Panc1 (cell line): ENCODE measurements around the gene ADAMTS4.

ENCODE experiments used
- POLR2AphosphoS5 ChIP-seq: IDR thresholded peaks from 2 replicates; pipeline ENCODE4 v1.6.1; 2012; ENCODE audit warnings: mild to moderate bottlenecking, low read depth, low read length, moderate library complexity
- TF ChIP-seq, protein P1 (sequence below): fragments of 450-650 bp; IDR thresholded peaks from 2 replicates; pipeline ENCODE4 v1.5.1; 2017; ENCODE audit warnings: mild to moderate bottlenecking
- TF ChIP-seq, protein P2 (sequence below), 2 experiments: IDR thresholded peaks; 2 replicates each; pipeline ENCODE4 v1.6.1; 2011 to 2012; ENCODE audit warnings: low read depth in 2 of 2, control low read depth in 1 of 2, low read length in 1 of 2, mild to moderate bottlenecking in 1 of 2, moderate library complexity in 1 of 2; ENCODE audit not compliant: insufficient read depth in 1 of 2

GRCh38 chr1:161209790-161210409 is 11.0 kb upstream of the ADAMTS4 start:
- TF ChIP-seq, protein P1, sequence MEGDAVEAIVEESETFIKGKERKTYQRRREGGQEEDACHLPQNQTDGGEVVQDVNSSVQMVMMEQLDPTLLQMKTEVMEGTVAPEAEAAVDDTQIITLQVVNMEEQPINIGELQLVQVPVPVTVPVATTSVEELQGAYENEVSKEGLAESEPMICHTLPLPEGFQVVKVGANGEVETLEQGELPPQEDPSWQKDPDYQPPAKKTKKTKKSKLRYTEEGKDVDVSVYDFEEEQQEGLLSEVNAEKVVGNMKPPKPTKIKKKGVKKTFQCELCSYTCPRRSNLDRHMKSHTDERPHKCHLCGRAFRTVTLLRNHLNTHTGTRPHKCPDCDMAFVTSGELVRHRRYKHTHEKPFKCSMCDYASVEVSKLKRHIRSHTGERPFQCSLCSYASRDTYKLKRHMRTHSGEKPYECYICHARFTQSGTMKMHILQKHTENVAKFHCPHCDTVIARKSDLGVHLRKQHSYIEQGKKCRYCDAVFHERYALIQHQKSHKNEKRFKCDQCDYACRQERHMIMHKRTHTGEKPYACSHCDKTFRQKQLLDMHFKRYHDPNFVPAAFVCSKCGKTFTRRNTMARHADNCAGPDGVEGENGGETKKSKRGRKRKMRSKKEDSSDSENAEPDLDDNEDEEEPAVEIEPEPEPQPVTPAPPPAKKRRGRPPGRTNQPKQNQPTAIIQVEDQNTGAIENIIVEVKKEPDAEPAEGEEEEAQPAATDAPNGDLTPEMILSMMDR: peak; percentile 94
- no peak for TF ChIP-seq POLR2AphosphoS5
- TF ChIP-seq, protein P2, sequence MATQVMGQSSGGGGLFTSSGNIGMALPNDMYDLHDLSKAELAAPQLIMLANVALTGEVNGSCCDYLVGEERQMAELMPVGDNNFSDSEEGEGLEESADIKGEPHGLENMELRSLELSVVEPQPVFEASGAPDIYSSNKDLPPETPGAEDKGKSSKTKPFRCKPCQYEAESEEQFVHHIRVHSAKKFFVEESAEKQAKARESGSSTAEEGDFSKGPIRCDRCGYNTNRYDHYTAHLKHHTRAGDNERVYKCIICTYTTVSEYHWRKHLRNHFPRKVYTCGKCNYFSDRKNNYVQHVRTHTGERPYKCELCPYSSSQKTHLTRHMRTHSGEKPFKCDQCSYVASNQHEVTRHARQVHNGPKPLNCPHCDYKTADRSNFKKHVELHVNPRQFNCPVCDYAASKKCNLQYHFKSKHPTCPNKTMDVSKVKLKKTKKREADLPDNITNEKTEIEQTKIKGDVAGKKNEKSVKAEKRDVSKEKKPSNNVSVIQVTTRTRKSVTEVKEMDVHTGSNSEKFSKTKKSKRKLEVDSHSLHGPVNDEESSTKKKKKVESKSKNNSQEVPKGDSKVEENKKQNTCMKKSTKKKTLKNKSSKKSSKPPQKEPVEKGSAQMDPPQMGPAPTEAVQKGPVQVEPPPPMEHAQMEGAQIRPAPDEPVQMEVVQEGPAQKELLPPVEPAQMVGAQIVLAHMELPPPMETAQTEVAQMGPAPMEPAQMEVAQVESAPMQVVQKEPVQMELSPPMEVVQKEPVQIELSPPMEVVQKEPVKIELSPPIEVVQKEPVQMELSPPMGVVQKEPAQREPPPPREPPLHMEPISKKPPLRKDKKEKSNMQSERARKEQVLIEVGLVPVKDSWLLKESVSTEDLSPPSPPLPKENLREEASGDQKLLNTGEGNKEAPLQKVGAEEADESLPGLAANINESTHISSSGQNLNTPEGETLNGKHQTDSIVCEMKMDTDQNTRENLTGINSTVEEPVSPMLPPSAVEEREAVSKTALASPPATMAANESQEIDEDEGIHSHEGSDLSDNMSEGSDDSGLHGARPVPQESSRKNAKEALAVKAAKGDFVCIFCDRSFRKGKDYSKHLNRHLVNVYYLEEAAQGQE (IDR thresholded peaks at IDR 0.05; ENCODE audit: insufficient read depth in 1 of 2, low read depth in 2 of 2, low read length in 1 of 2): no peak
